ENCODE results near the gene LCT.

- TF ChIP-seq CTCF (IDR thresholded peaks at IDR 0.05; ENCODE audit: insufficient read depth, low read length, poor library complexity, severe bottlenecking) (no peak), EZH2phosphoT487 (conservative IDR thresholded peaks at IDR 0.05; ENCODE audit: low read length) (no peak)
Observed at GRCh38 chr2:135829378-135830135, 7.4 kb downstream of the LCT start.

Data from SU-DHL-6 (cell line).